ENCODE measurements around the gene PKN1. TPM values are rescaled to one million over a fixed set of nuclear protein-coding genes. Genes with fewer than 3 reads are reported as not detected.
A peak's percentile ranks its signal among the peaks of the same experiment; 100 is the strongest.

The PKN1 gene
- total RNA-seq, 2 experiments from 2014 or later = 159 to 164 TPM

GRCh38 chr19:14487370-14488125 lies 54.4 kb downstream of the PKN1 start:
- no peak for DNase-seq
- Mint-ChIP-seq H3K4me3 (no peak overlapping the region), H3K9me3 (no peaks in the 10 kb centered on the region), H3K27ac (no peak overlapping the region), H3K27me3 (ENCODE audit: low read depth) (no peaks in the 10 kb centered on the region), H3K4me1 (ENCODE audit: low read depth) (peaks cover 5% of the 10 kb centered on the region), H3K36me3 (ENCODE audit: low read depth) (peaks cover 13% of the 10 kb centered on the region)
- CTCF ChIA-PET = interaction anchor here (0.5 to 1.8 kb wide), 6 partner anchors 8 to 67 kb away, joined by 3 to 10 read pairs (median 4); partner anchors contain the start of gene GIPC1
- intact Hi-C loops (cut with micrococcal nuclease) = loop anchor here (2.0 kb wide), 1 partner anchor 291 kb away; no protein-coding TSS in a partner anchor

GRCh38 chr19:14492756-14493337 lies 59.7 kb downstream of the PKN1 start:
- intact Hi-C loops (cut with micrococcal nuclease) = no loop called here
- Mint-ChIP-seq H3K36me3 (ENCODE audit: low read depth) (peaks cover 9% of the 10 kb centered on the region), H3K9me3 (no peaks in the 10 kb centered on the region), H3K4me1 (ENCODE audit: low read depth) (peaks cover 17% of the 10 kb centered on the region), H3K27ac (no peak overlapping the region), H3K4me3 (no peak overlapping the region), H3K27me3 (ENCODE audit: low read depth) (no peaks in the 10 kb centered on the region)
- DNase-seq = no peak
- CTCF ChIA-PET = interaction anchor here (1.2 to 4.3 kb wide), 2 partner anchors 12 to 61 kb away, joined by 3 to 20 read pairs; no protein-coding TSS in a partner anchor

GRCh38 chr19:14494411-14494810 lies 61.3 kb downstream of the PKN1 start:
- CTCF ChIA-PET = interaction anchor here (1.7 to 2.5 kb wide), 2 partner anchors 11 to 14 kb away, joined by 9 to 26 read pairs; no protein-coding TSS in a partner anchor
- Mint-ChIP-seq H3K27ac (no peak overlapping the region), H3K4me3 (peak overlapping the region; percentile 22), H3K4me1 (ENCODE audit: low read depth) (peaks cover 17% of the 10 kb centered on the region), H3K36me3 (ENCODE audit: low read depth) (peaks cover 7% of the 10 kb centered on the region), H3K9me3 (no peaks in the 10 kb centered on the region), H3K27me3 (ENCODE audit: low read depth) (no peaks in the 10 kb centered on the region)
- no peak for DNase-seq
- intact Hi-C loops (cut with micrococcal nuclease) = no loop called here

GRCh38 chr19:14494910-14495671 lies 62.0 kb downstream of the PKN1 start:
- peaks cover 17% of the 10 kb centered on the region for H3K4me1 Mint-ChIP-seq (ENCODE audit: low read depth)
- CTCF ChIA-PET = interaction anchor here (0.8 to 2.5 kb wide), 5 partner anchors 8 to 61 kb away, joined by 3 to 26 read pairs (median 9); no protein-coding TSS in a partner anchor
- H3K27me3 Mint-ChIP-seq (ENCODE audit: low read depth) = no peaks in the 10 kb centered on the region
- H3K4me3 Mint-ChIP-seq = peak overlapping the region; percentile 77
- no peak for DNase-seq
- H3K27ac Mint-ChIP-seq = peak overlapping the region; percentile 26
- intact Hi-C loops (cut with micrococcal nuclease) = no loop called here
- H3K36me3 Mint-ChIP-seq (ENCODE audit: low read depth) = peaks cover 3% of the 10 kb centered on the region
- no peaks in the 10 kb centered on the region for H3K9me3 Mint-ChIP-seq

GRCh38 chr19:14495672-14496028 lies 62.5 kb downstream of the PKN1 start:
- DNase-seq = no peak
- Mint-ChIP-seq H3K36me3 (ENCODE audit: low read depth) (peaks cover 3% of the 10 kb centered on the region), H3K9me3 (no peaks in the 10 kb centered on the region), H3K27me3 (ENCODE audit: low read depth) (no peaks in the 10 kb centered on the region), H3K4me3 (peak overlapping the region; percentile 77), H3K4me1 (ENCODE audit: low read depth) (peaks cover 17% of the 10 kb centered on the region), H3K27ac (peak overlapping the region; percentile 26)
- intact Hi-C loops (cut with micrococcal nuclease) = no loop called here
- CTCF ChIA-PET = interaction anchor here (0.8 to 2.5 kb wide), 5 partner anchors 8 to 61 kb away, joined by 3 to 26 read pairs (median 9); no protein-coding TSS in a partner anchor

DNA sequence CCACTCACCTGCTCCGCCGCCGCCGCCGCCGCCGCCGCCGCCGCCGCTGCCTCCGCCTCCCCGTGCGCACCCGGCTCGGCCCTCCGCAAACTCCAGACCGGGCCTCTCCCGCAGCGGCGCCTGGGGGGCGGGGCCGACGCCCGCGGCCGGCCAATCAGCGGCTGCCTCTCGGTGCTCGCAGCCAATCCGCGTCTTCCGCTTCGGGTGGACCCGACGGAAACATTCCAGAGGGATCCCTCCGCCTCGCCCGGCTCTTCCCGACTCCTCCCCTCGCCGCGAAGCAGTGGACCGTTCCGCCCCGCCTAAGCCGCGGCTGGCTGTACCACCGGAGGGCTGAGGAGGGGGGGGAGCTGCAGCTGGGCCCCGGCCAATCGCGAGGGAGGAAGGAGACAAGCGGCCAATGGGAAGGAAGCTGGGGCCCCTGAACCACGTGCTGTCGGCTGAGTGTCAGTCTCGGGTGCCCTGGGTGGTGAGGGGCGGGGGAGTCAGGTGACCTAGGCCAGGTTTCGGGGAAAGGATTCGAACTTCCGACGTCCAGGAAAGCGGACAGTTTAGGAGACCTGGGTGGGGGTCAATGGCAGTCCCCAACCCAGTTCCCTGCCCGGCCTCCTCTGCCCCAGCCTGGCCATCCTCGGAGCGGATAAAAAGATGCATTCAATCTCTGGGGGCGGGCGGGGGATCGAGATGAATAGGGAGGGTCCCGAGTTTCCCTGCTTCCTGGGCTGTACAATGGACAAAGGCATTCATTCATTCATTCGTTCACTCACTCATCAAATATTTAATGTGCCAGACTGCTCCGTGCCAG lies 63.1 kb downstream of the PKN1 start, which contains the start of gene GIPC1:
Gene GIPC1, minus strand, starts transcription at position 99 of the 805 bp plus-strand sequence. CDS start 13,151 bp downstream, outside the sequence.
- Mint-ChIP-seq H3K4me3 (peak within 1 kb of the TSS; percentile 77), H3K27me3 (ENCODE audit: low read depth) (no peaks in the 10 kb centered on the region), H3K9me3 (no peaks in the 10 kb centered on the region)

GRCh38 chr19:14496834-14497227 lies 63.7 kb downstream of the PKN1 start:
- Mint-ChIP-seq H3K4me3 (peak overlapping the region; percentile 77), H3K9me3 (no peaks in the 10 kb centered on the region), H3K27ac (no peak overlapping the region), H3K36me3 (ENCODE audit: low read depth) (no peaks in the 10 kb centered on the region), H3K4me1 (ENCODE audit: low read depth) (peaks cover 17% of the 10 kb centered on the region), H3K27me3 (ENCODE audit: low read depth) (no peaks in the 10 kb centered on the region)
- intact Hi-C loops (cut with micrococcal nuclease) = no loop called here
- DNase-seq = no peak
- CTCF ChIA-PET = interaction anchor here (0.9 to 2.5 kb wide), 5 partner anchors 9 to 24 kb away, joined by 3 to 26 read pairs (median 4); no protein-coding TSS in a partner anchor

More for the DNA sequence above, 63.1 kb downstream of the PKN1 start, which contains the start of gene GIPC1:
- Mint-ChIP-seq H3K4me1 (ENCODE audit: low read depth) (peaks cover 17% of the 10 kb centered on the region), H3K36me3 (ENCODE audit: low read depth) (peaks cover 3% of the 10 kb centered on the region), H3K27ac (peak within 1 kb of the TSS; percentile 26)
- intact Hi-C loops (cut with micrococcal nuclease) = no loop called here
- CTCF ChIA-PET = interaction anchor here (1.1 to 2.5 kb wide), 5 partner anchors 9 to 24 kb away, joined by 4 to 26 read pairs (median 9); no protein-coding TSS in a partner anchor
- peak; percentile 85 for DNase-seq

GRCh38 chr19:14497228-14497921 lies 64.3 kb downstream of the PKN1 start:
- peak overlapping the region; percentile 77 for H3K4me3 Mint-ChIP-seq
- peaks cover 17% of the 10 kb centered on the region for H3K4me1 Mint-ChIP-seq (ENCODE audit: low read depth)
- H3K27ac Mint-ChIP-seq = no peak overlapping the region
- no peaks in the 10 kb centered on the region for H3K36me3 Mint-ChIP-seq (ENCODE audit: low read depth)
- DNase-seq = no peak
- CTCF ChIA-PET = interaction anchor here (0.9 to 2.3 kb wide), 6 partner anchors 9 to 25 kb away, joined by 3 to 6 read pairs (median 4); no protein-coding TSS in a partner anchor
- intact Hi-C loops (cut with micrococcal nuclease) = no loop called here
- H3K9me3 Mint-ChIP-seq = no peaks in the 10 kb centered on the region
- no peaks in the 10 kb centered on the region for H3K27me3 Mint-ChIP-seq (ENCODE audit: low read depth)

- H3K36me3 Mint-ChIP-seq (ENCODE audit: low read depth) = no peaks in the 10 kb centered on the region
These were observed 69.4 kb downstream of the PKN1 start for GRCh38 chr19:14502334-14503092.

DNA sequence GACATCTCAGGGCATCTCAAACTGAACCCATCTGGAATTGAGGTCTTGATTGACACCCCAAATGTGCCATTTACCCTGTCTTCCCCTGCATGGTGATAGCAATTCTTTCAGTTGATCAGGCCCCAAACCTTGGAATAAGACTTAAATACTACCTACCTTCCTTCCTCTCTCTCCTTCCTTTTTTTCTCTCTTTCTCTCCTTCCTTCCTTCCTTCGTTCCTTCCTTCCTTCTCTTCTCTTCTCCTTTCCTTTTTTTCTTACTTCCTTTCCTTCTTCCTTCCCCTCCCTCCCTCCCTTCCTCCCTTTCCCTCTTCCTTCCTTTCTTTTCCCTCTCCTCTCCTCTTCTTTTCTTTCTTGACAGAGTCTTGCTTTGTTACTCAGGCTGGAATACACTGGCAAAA lies 70.2 kb downstream of the PKN1 start:
- Mint-ChIP-seq H3K9me3 (no peaks in the 10 kb centered on the region), H3K36me3 (ENCODE audit: low read depth) (no peaks in the 10 kb centered on the region), H3K4me1 (ENCODE audit: low read depth) (peaks cover 47% of the 10 kb centered on the region), H3K4me3 (no peak overlapping the region), H3K27me3 (ENCODE audit: low read depth) (no peaks in the 10 kb centered on the region), H3K27ac (no peak overlapping the region)
- no peak for DNase-seq
- intact Hi-C loops (cut with micrococcal nuclease) = no loop called here
- CTCF ChIA-PET = interaction anchor here (0.6 to 5.1 kb wide), 11 partner anchors 8 to 246 kb away, joined by 3 to 26 read pairs (median 5); partner anchors contain the start of gene GIPC1

More at GRCh38 chr19:14502334-14503092, 69.4 kb downstream of the PKN1 start:
- DNase-seq = no peak
- H3K4me3 Mint-ChIP-seq = no peak overlapping the region
- intact Hi-C loops (cut with micrococcal nuclease) = no loop called here
- CTCF ChIA-PET = interaction anchor here (1.0 to 5.1 kb wide), 2 partner anchors 11 to 48 kb away, joined by 3 to 18 read pairs; no protein-coding TSS in a partner anchor
- no peaks in the 10 kb centered on the region for H3K27me3 Mint-ChIP-seq (ENCODE audit: low read depth)
- H3K27ac Mint-ChIP-seq = no peak overlapping the region
- no peaks in the 10 kb centered on the region for H3K9me3 Mint-ChIP-seq
- peaks cover 41% of the 10 kb centered on the region for H3K4me1 Mint-ChIP-seq (ENCODE audit: low read depth)

Measured in activated naive CD4-positive, alpha-beta T cell treated with anti-CD3 and anti-CD28 coated beads for 36 hours (primary cell).